HCT116 (cell line): Measurements from ENCODE around the gene AGFG2.

Experiments
- JUND ChIP-seq: IDR thresholded peaks from 2 replicates; pipeline ENCODE4 v1.6.1; 2012
- POLR2A ChIP-seq: IDR thresholded peaks from 2 replicates; pipeline ENCODE4 v1.7.0; 2011; ENCODE audit warnings: borderline replicate concordance; ENCODE audit not compliant: insufficient read depth, insufficient read length; ENCODE audit errors: extremely low read depth
- POLR2AphosphoS5 ChIP-seq: IDR thresholded peaks from 2 replicates; pipeline ENCODE4 v1.6.1; 2011; ENCODE audit warnings: mild to moderate bottlenecking, low read depth, low read length, moderate library complexity
- TF ChIP-seq, protein P1 (sequence below), 3 experiments: fragments of 200-600 bp in 1 of 3; sonication (generic) in 1 of 3; IDR thresholded peaks in 2 of 3; conservative IDR thresholded peaks in 1 of 3; 2 replicates each; pipeline ENCODE4 v1.5.1; 2012 to 2017; ENCODE audit warnings: low read depth in 2 of 3, low read length in 2 of 3, antibody characterized with exemption in 1 of 3, borderline replicate concordance in 1 of 3, control low read depth in 1 of 3, mild to moderate bottlenecking in 1 of 3, mixed read lengths in 1 of 3, mixed run types in 1 of 3, moderate library complexity in 1 of 3; ENCODE audit not compliant: insufficient read depth in 1 of 3

DNA sequence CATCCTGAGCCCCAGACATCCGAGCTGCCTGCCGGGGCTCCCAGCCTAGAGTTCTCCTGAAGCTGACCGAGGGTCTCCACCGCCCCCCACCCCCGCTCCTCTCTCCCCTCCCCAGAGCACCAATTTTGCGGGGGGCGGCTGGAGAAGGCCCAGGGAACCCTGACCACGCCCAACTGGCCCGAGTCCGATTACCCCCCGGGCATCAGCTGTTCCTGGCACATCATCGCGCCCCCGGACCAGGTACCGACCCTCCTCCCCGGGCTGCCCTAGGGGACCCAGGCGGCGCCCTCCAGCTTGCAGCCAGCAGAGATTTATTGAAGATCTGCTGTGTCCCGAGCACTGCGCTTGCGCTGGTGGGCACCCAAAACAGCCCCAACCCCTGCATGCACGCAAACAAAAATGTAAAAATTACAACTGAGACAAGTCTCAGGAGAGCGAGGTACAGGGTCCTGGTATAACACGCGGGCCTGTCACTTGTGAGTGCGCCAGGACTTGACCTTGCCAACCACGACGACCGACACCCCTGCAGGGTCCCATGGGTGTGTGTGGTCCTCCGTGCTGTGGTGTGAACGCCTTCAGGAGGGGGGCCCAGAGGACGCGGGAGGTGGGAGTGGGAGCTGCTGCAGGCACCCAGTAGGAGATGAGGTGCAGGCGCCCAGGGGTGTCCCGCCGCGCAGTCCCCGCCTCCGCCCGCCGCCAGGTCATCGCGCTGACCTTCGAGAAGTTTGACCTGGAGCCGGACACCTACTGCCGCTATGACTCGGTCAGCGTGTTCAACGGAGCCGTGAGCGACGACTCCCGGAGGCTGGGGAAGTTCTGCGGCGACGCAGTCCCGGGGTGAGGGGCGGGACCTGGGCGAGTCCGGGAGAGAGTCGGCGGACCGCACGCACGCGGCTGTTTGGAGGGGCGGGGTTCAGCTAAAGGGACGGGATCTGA lies 66.2 kb downstream of the AGFG2 start:
- TF ChIP-seq, protein P1, sequence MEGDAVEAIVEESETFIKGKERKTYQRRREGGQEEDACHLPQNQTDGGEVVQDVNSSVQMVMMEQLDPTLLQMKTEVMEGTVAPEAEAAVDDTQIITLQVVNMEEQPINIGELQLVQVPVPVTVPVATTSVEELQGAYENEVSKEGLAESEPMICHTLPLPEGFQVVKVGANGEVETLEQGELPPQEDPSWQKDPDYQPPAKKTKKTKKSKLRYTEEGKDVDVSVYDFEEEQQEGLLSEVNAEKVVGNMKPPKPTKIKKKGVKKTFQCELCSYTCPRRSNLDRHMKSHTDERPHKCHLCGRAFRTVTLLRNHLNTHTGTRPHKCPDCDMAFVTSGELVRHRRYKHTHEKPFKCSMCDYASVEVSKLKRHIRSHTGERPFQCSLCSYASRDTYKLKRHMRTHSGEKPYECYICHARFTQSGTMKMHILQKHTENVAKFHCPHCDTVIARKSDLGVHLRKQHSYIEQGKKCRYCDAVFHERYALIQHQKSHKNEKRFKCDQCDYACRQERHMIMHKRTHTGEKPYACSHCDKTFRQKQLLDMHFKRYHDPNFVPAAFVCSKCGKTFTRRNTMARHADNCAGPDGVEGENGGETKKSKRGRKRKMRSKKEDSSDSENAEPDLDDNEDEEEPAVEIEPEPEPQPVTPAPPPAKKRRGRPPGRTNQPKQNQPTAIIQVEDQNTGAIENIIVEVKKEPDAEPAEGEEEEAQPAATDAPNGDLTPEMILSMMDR (IDR thresholded peaks at IDR 0.05 in 2 of 3, conservative IDR thresholded peaks at IDR 0.05 in 1 of 3; ENCODE audit: borderline replicate concordance in 1 of 3, insufficient read depth in 1 of 3, low read depth in 2 of 3, low read length in 2 of 3): no peak
- TF ChIP-seq POLR2A: peak; percentile 22
- TF ChIP-seq JUND: no peak
- peak; percentile 78 for TF ChIP-seq POLR2AphosphoS5
